MM.1S (cell line): ENCODE measurements around the gene TMEM207.

Experiments used
- DNase-seq: peaks from one replicate; pipeline ENCODE4 v3.0.0-alpha.2; 2015
- H2AFZ ChIP-seq: fragments of 300-600 bp; sonication (generic); 2 replicates; pipeline ENCODE4 v1.6.0; 2016; ENCODE audit warnings: antibody characterized with exemption, low read length
- H3F3A ChIP-seq: fragments of 300-600 bp; sonication (generic); 2 replicates; pipeline ENCODE4 v1.6.1; 2016; ENCODE audit warnings: mild to moderate bottlenecking, antibody characterized with exemption, low read length, moderate library complexity, mixed read lengths; ENCODE audit not compliant: insufficient read depth
- H3K27ac ChIP-seq: fragments of 300-600 bp; sonication (generic); 2 replicates; pipeline ENCODE4 v1.5.1; 2016; ENCODE audit warnings: mild to moderate bottlenecking, low read length
- H3K27me3 ChIP-seq: fragments of 300-600 bp; sonication (generic); replicated peaks from 2 replicates; pipeline ENCODE4 v1.6.0; 2016; ENCODE audit warnings: low read length; ENCODE audit not compliant: insufficient read depth
- H3K36me3 ChIP-seq: fragments of 300-600 bp; sonication (generic); replicated peaks from 2 replicates; pipeline ENCODE4 v1.6.1; 2016; ENCODE audit warnings: mild to moderate bottlenecking, low read length, mixed read lengths; ENCODE audit not compliant: insufficient read depth
- H3K4me1 ChIP-seq: fragments of 300-600 bp; sonication (generic); 2 replicates; pipeline ENCODE4 v1.6.1; 2016; ENCODE audit warnings: low read length, mixed read lengths
- H3K4me2 ChIP-seq: fragments of 300-600 bp; sonication (generic); 2 replicates; pipeline ENCODE4 v1.6.0; 2016; ENCODE audit warnings: low read depth, low read length
- H3K4me3 ChIP-seq: fragments of 300-600 bp; sonication (generic); 2 replicates; pipeline ENCODE4 v1.5.1; 2016; ENCODE audit warnings: low read length, mixed read lengths
- H3K79me2 ChIP-seq: fragments of 300-600 bp; sonication (generic); 2 replicates; pipeline ENCODE4 v1.6.1; 2016; ENCODE audit warnings: mixed run types, low read length, mixed read lengths
- H3K9ac ChIP-seq: fragments of 300-600 bp; sonication (generic); 2 replicates; pipeline ENCODE4 v1.6.1; 2016; ENCODE audit warnings: low read length, mixed read lengths
- H3K9me2 ChIP-seq: fragments of 300-600 bp; sonication (generic); replicated peaks from 2 replicates; pipeline ENCODE4 v1.6.1; 2016; ENCODE audit warnings: mild to moderate bottlenecking, low read length, mixed read lengths; ENCODE audit not compliant: insufficient read depth
- H3K9me3 ChIP-seq: fragments of 300-600 bp; sonication (generic); replicated peaks from 2 replicates; pipeline ENCODE4 v1.6.1; 2016; ENCODE audit warnings: mild to moderate bottlenecking, low read length, mixed read lengths; ENCODE audit not compliant: insufficient read depth
- H4K20me1 ChIP-seq: fragments of 300-600 bp; sonication (generic); 2 replicates; pipeline ENCODE4 v1.6.1; 2016; ENCODE audit warnings: mild to moderate bottlenecking, low read length, moderate library complexity, mixed read lengths; ENCODE audit not compliant: insufficient read depth
- CTCF ChIP-seq: fragments of 300-600 bp; sonication (generic); IDR thresholded peaks from 2 replicates; pipeline ENCODE4 v1.5.1; 2016; ENCODE audit warnings: antibody characterized with exemption, low read length, mixed read lengths
- EZH2 ChIP-seq: fragments of 300-600 bp; sonication (generic); optimal IDR thresholded peaks from 2 replicates; pipeline ENCODE3; 2017; ENCODE audit warnings: low read depth, mild to moderate bottlenecking, antibody characterized with exemption, low read length, mixed read lengths
- EZH2phosphoT487 ChIP-seq: fragments of 300-600 bp; sonication (generic); IDR thresholded peaks from 2 replicates; pipeline ENCODE4 v1.6.1; 2018; ENCODE audit warnings: antibody characterized with exemption, low read length

Gene TMEM207

DNA sequence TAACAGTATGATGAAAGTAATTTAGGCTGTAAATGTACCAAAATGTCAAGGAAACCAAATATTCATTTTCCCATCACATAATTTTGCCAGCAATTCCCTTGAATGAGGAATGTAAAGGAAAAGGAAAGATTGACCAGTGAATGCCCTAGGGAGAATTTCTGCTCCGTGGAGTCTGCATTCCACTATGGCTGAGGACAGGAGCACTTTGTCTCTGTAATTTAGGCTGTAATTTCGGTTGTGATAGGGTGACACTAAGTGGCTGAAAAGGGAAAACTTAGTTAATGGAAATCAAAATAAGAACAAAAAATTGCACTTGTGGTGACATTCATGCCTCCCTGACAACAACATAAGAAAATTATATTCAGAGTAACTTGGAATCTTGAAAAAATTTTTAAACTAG, 8.3 kb upstream of the TMEM207 start:
- Histone ChIP-seq H3K4me3 (no peak overlapping the region), H3K9me3 (no peaks in the 10 kb centered on the region), H3K9ac (no peak overlapping the region), H3K79me2 (no peaks in the 10 kb centered on the region), H2AFZ (no peak overlapping the region), H3K4me1 (no peaks in the 10 kb centered on the region), H3K4me2 (no peak overlapping the region), H3K27me3 (no peaks in the 10 kb centered on the region), H3K27ac (no peak overlapping the region), H4K20me1 (no peaks in the 10 kb centered on the region), H3K9me2 (no peaks in the 10 kb centered on the region), H3K36me3 (no peaks in the 10 kb centered on the region), H3F3A (no peaks in the 10 kb centered on the region)
- TF ChIP-seq CTCF, result no peak
- no peak for TF ChIP-seq EZH2
- no peak for TF ChIP-seq EZH2phosphoT487
- no peak for DNase-seq

- H3K79me2 ChIP-seq, result no peaks in the 10 kb centered on the region
- no peak overlapping the region for H3K27ac ChIP-seq
- H3K27me3 ChIP-seq, result no peaks in the 10 kb centered on the region
- H4K20me1 ChIP-seq, result no peaks in the 10 kb centered on the region
- no peaks in the 10 kb centered on the region for H3K9me3 ChIP-seq
- no peak for TF ChIP-seq CTCF
- no peak for TF ChIP-seq EZH2phosphoT487
- no peak for TF ChIP-seq EZH2
- H3F3A ChIP-seq, result no peaks in the 10 kb centered on the region
- no peak overlapping the region for H3K4me2 ChIP-seq
- no peak overlapping the region for H3K4me3 ChIP-seq
- no peaks in the 10 kb centered on the region for H3K9me2 ChIP-seq
- no peaks in the 10 kb centered on the region for H3K4me1 ChIP-seq
- no peak for DNase-seq
- H3K9ac ChIP-seq, result no peak overlapping the region
- no peaks in the 10 kb centered on the region for H3K36me3 ChIP-seq
- no peak overlapping the region for H2AFZ ChIP-seq
Observed at GRCh38 chr3:190456770-190457169, 7.1 kb upstream of the TMEM207 start.

- Histone ChIP-seq H3K36me3 (no peaks in the 10 kb centered on the region), H2AFZ (no peak overlapping the region), H3K79me2 (no peaks in the 10 kb centered on the region), H3K4me3 (no peak overlapping the region), H3K4me2 (no peak overlapping the region), H3F3A (no peaks in the 10 kb centered on the region), H4K20me1 (no peaks in the 10 kb centered on the region), H3K4me1 (no peaks in the 10 kb centered on the region), H3K9ac (no peak overlapping the region), H3K9me2 (no peaks in the 10 kb centered on the region), H3K27me3 (no peaks in the 10 kb centered on the region), H3K27ac (no peak overlapping the region), H3K9me3 (no peaks in the 10 kb centered on the region)
- TF ChIP-seq EZH2 (no peak), CTCF (no peak), EZH2phosphoT487 (no peak)
- no peak for DNase-seq
Observed at GRCh38 chr3:190455828-190456227, 6.1 kb upstream of the TMEM207 start.

- Histone ChIP-seq H4K20me1 (no peaks in the 10 kb centered on the region), H3K4me3 (no peak overlapping the region)
- TF ChIP-seq CTCF (no peak), EZH2 (no peak), EZH2phosphoT487 (no peak)
Observed at GRCh38 chr3:190448256-190448655, 1.4 kb downstream of the TMEM207 start.

More at GRCh38 chr3:190448256-190448655, 1.4 kb downstream of the TMEM207 start:
- no peaks in the 10 kb centered on the region for H3K9me2 ChIP-seq
- no peak for DNase-seq
- H3K4me1 ChIP-seq, result no peaks in the 10 kb centered on the region
- H3K79me2 ChIP-seq, result no peaks in the 10 kb centered on the region
- H3K4me2 ChIP-seq, result no peak overlapping the region
- no peaks in the 10 kb centered on the region for H3K36me3 ChIP-seq
- H3K9me3 ChIP-seq, result no peaks in the 10 kb centered on the region
- no peaks in the 10 kb centered on the region for H3K27me3 ChIP-seq
- H3F3A ChIP-seq, result no peaks in the 10 kb centered on the region
- no peak overlapping the region for H2AFZ ChIP-seq
- H3K27ac ChIP-seq, result no peak overlapping the region
- no peak overlapping the region for H3K9ac ChIP-seq
